Activated naive CD4-positive, alpha-beta T cell treated with anti-CD3 and anti-CD28 coated beads, Interleukin-2, amount 50 U/mL, for 16 hours (primary cell): Measurements from ENCODE around the gene NFS1.
"Not testable (repeated sequence)": the region's sequence is repeated elsewhere in the genome, so short reads cannot be mapped to it uniquely, and the experiment has no call there.

Source experiments
- DNase-seq: peaks from one replicate; pipeline ENCODE4 v3.0.0-alpha.2; 2020

Gene NFS1

GRCh38 chr20:35699127-35699956, at the start of gene NFS1, which contains the start of gene ROMO1:
Gene NFS1 (minus strand): TSS chr20:35699352. CDS start chr20:35699288, 64 bp downstream.
Gene ROMO1 (plus strand): TSS chr20:35699405. CDS start chr20:35699633, 228 bp downstream.
- peak; percentile 89 for DNase-seq

GRCh38 chr20:35744492-35744841, 45.3 kb upstream of the NFS1 start:
- DNase-seq = not testable (repeated sequence)

- DNase-seq = no peak
Observed at GRCh38 chr20:35743693-35744491, 44.7 kb upstream of the NFS1 start.

DNA sequence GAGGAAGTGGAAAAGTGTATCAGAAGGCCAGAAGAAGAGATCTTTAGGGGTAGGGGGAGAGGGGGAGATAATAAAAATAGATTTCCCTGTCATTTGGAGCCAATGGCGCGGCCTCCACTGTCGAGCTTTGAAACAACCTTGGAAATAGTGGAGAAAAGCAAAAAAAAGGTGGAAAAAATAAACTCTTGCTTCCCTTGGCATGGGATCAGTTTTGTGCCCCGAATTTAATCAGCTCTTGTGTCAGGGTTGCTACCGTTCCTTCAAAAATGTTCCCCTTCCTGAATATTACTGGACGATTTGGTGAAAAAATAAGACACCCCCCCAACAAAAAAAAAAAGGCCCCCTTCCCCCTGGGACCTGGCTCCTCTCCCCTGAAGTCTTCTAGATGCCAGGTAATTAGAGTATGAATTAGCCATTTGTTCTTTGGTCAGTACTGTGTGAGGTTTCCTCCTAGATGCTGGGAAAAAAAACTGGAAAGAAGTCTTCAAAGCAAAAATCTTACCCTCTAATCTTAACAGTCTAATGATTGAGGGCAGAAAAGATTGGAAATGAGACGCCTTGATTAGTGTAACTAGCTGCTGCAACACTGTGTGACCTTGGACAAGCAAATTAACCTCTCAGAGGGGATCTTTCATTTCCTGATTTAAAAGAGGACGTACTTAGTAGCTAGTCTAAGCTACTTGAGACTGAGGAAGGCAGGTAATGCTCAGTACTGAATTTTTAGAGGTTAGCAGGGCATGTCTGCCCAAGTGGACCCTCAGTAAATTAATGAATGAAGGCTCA, 43.8 kb upstream of the NFS1 start:
- no peak for DNase-seq

- DNase-seq = peak; percentile 99
Observed at GRCh38 chr20:35741892-35742740, 43.0 kb upstream of the NFS1 start, which contains the start of gene RBM39. Gene RBM39 (minus strand): TSS chr20:35742260. CDS start chr20:35740874, 1,386 bp downstream.

- DNase-seq = no peak
Observed at GRCh38 chr20:35739294-35740163, 40.4 kb upstream of the NFS1 start.

GRCh38 chr20:35738410-35739179, 39.4 kb upstream of the NFS1 start:
- DNase-seq = no peak

DNA sequence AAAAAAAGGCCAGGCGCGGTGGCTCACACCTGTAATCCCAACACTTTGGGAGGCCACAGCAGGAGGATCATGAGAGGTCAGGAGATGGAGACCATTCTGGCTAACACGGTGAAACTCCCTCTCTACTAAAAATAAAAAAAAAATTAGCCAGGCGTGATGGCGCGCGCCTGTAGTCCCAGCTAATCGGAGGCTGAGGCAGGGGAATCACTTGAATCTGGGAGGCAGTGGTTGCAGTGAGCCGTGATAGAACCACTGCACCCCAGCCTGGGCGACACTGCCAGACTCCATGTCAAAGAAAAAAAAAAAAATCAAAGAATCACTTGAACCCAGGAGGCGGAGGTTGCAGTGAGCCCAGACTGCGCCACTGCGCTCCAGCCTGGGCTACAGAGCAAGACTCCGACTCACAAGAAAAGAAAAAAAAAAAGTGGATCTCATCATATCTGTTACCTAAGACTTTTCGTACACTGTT, 38.7 kb upstream of the NFS1 start:
- DNase-seq = no peak

DNA sequence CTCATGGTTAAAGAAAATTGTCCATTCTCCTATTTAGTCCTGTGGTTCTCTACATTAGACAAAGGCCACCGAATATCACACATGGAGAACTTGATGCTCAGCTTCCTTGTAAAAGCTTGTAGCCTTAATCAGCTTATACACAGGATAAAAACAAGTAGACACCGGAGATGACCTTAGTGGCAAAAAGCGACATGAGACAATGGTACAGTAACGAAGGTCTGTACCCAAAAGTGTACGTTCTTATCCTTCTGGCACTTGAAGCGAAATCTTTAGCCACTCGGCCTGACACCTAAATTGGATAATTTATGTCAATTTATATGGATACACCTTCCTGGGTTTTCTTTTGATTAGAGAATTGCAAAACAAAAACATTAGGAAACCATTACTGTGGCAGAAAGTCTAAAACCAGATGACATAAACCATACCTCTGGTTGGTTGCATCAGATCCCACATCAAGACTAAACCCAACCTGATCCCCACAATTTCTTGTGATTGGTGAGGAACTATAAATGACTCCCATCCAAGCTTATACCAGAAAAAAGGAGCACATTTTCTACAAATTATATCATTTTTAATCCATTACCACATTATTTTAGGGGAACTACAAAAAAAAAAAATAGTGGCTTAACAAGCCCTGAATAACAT, 36.8 kb upstream of the NFS1 start:
- DNase-seq = no peak

DNA sequence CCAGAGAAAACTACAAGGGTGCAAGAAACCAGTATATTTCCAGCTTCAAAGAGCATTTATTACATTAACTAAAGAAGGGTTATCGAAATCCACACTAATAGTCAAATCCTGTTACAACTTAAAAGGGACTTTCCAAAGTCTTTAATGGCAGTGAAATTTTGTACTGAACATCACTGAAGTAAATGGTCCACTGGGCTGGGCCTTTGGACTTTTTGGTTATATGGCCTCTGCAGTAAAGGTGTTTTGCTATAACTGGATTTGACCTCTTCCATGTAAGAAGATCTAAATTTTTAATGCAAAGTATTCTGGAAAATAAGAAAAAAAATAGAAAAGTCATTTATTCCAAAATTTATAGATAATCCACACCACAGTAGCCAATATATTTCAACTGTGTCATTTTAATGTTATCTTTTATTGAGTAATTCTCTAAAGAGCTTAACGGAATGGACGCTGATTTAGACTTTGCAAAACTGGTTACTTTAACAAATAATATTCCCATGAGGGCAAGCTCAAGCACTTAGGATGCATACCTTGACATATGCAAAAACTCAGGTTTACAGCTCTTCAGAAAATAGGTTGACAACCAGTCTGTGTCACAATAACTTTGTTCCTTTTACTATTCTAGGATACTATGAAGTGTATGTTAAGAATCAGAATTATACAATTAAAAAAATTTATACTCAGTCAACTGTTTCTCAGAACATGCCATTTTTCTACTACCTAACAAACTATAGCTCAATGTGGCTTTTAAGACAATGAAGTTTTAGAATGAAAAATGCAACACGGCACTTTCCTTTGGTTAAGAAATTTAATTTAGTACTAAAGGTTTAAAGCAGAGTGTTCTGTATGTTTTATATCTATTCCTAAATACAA, 35.9 kb upstream of the NFS1 start:
- DNase-seq = no peak

DNA sequence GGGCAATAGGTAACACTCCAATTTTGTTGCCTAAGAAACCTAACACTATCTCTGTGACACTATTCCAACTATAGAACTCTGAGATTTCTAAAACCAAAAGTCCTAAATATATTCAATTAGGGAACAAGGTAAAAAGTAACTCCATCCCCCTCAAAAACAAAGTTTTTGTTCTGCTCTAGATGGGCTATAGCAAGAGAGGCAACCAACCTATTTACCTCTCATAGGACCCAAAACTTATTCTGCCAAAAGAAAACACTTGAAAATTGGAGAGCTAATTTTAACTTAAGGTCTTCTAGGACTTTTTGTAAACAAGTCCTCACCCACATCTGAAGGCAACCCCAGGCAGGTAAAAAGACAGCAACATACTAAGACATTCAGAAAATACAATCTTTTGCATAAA, 35.2 kb upstream of the NFS1 start:
- DNase-seq = no peak

- DNase-seq = no peak
Observed at GRCh38 chr20:35732644-35732982, 33.5 kb upstream of the NFS1 start.

GRCh38 chr20:35731862-35732643, 32.9 kb upstream of the NFS1 start:
- DNase-seq = no peak

GRCh38 chr20:35731469-35731788, 32.3 kb upstream of the NFS1 start:
- no peak for DNase-seq

GRCh38 chr20:35730583-35731468, 31.7 kb upstream of the NFS1 start:
- no peak for DNase-seq

GRCh38 chr20:35729836-35730582, 30.9 kb upstream of the NFS1 start:
- DNase-seq = no peak
